A549 (cell line): ENCODE results near the gene PDK4. TPM values are rescaled to one million over a fixed set of nuclear protein-coding genes. Genes with fewer than 3 reads are reported as not detected.
"Not testable (repeated sequence)": the region's sequence is repeated elsewhere in the genome, so short reads cannot be mapped to it uniquely, and the experiment has no call there.

Experiments
- ATAC-seq, 2 experiments: fragments of 200-7000 bp in 1 of 2; fragments of >200 bp in 1 of 2; cut with Nextera tagmentation in 1 of 2; cut with Tn5 transposase in 1 of 2; 3 replicates each; pipeline versions ENCODE4 v1.8.0 to v1.9.1; 2018 to 2020; ENCODE audit warnings: mild to moderate bottlenecking in 1 of 2, moderate library complexity in 1 of 2
- CTCF ChIA-PET: fragments of 300-600 bp; sonication (Branson Sonifier 250); formaldehyde crosslinking; extraction: SDS; loops from one replicate; lab custom pipeline; 2021; ENCODE audit warnings: antibody characterized with exemption, inconsistent platforms; lab: Yijun Ruan, JAX
- POLR2A ChIA-PET: fragments of 350-600 bp; formaldehyde crosslinking; extraction: SDS; loops from one replicate; lab custom pipeline; 2021; ENCODE audit warnings: antibody characterized with exemption, inconsistent platforms; lab: Yijun Ruan, JAX
- DNase-seq, 2 experiments: peaks; one replicate each; pipeline versions ENCODE4 v3.0.0 to v3.0.0-alpha.2; 2011 to 2016; ENCODE audit warnings: low read depth in 1 of 2, low spot score in 1 of 2
- FAIRE-seq: peaks from 2 replicates; lab custom pipeline; 2011; peaks lifted over from hg19 to GRCh38; lab: Jason Lieb, UNC
- H3K27ac ChIP-seq, 2 experiments: fragments of >200 bp; sonication (Bioruptor Twin); formaldehyde crosslinking; 3 replicates each; pipeline ENCODE4 v1.5.1; 2016 to 2017
- H3K4me1 ChIP-seq: fragments of >200 bp; sonication (Bioruptor Twin); formaldehyde crosslinking; 3 replicates; pipeline ENCODE4 v1.6.1; 2016
- H3K4me2 ChIP-seq: fragments of >200 bp; sonication (Bioruptor Twin); formaldehyde crosslinking; 3 replicates; pipeline ENCODE4 v1.6.1; 2016
- H3K4me3 ChIP-seq: fragments of >200 bp; sonication (Bioruptor Twin); formaldehyde crosslinking; 3 replicates; pipeline ENCODE4 v1.5.1; 2016
- H3K9me3 ChIP-seq: fragments of >200 bp; sonication (Bioruptor Twin); formaldehyde crosslinking; 3 replicates; pipeline ENCODE4 v1.6.1; 2016
- BCL3 ChIP-seq: fragments of >200 bp; sonication (Bioruptor Twin); formaldehyde crosslinking; IDR thresholded peaks from 3 replicates; pipeline ENCODE4 v1.6.1; 2016
- CHD4 ChIP-seq: fragments of 200-600 bp; sonication (generic); IDR thresholded peaks from 2 replicates; pipeline ENCODE4 v1.6.1; 2016; ENCODE audit warnings: antibody characterized with exemption, mild to moderate bottlenecking, borderline replicate concordance
- EHMT2 ChIP-seq: fragments of 200-600 bp; sonication (generic); IDR thresholded peaks from 2 replicates; pipeline ENCODE4 v1.6.1; 2016; ENCODE audit warnings: antibody characterized with exemption, low read depth, mild to moderate bottlenecking, moderate library complexity
- EP300 ChIP-seq, 2 experiments: fragments of >200 bp; sonication (Bioruptor Twin); formaldehyde crosslinking; IDR thresholded peaks; 2 replicates in 1 of 2; 3 replicates in 1 of 2; pipeline ENCODE4 v1.6.1; 2016 to 2017
- HDAC2 ChIP-seq: fragments of 200-600 bp; sonication (generic); IDR thresholded peaks from 2 replicates; pipeline ENCODE4 v1.6.1; 2016
- HEYL ChIP-seq: fragments of 250-450 bp; sonication (Bioruptor Pico); IDR thresholded peaks from 2 replicates; pipeline ENCODE4 v1.8.0; 2021; ENCODE audit warnings: mild to moderate bottlenecking, moderate library complexity
- HMGXB4 ChIP-seq: fragments of 250-450 bp; sonication (Bioruptor Pico); IDR thresholded peaks from 2 replicates; pipeline ENCODE4 v1.5.0; 2021; ENCODE audit warnings: mild to moderate bottlenecking, moderate library complexity, borderline replicate concordance
- JUN ChIP-seq, 2 experiments: fragments of >200 bp; sonication (Bioruptor Twin); formaldehyde crosslinking; IDR thresholded peaks; 2 replicates in 1 of 2; 3 replicates in 1 of 2; pipeline ENCODE4 v1.6.1; 2016 to 2017
- JUNB ChIP-seq: fragments of >200 bp; sonication (Bioruptor Twin); formaldehyde crosslinking; IDR thresholded peaks from 2 replicates; pipeline ENCODE4 v1.6.1; 2016
- KDM5A ChIP-seq: fragments of 200-600 bp; sonication (generic); IDR thresholded peaks from 2 replicates; pipeline ENCODE4 v1.6.1; 2016; ENCODE audit warnings: antibody characterized with exemption, mild to moderate bottlenecking
- NFE2L2 ChIP-seq: fragments of 150-350 bp; conservative IDR thresholded peaks from 2 replicates; pipeline ENCODE4 v1.6.1; 2014; ENCODE audit warnings: low read length
- NPAS2 ChIP-seq: fragments of 250-450 bp; sonication (Bioruptor Pico); IDR thresholded peaks from 2 replicates; pipeline ENCODE4 v1.8.0; 2022; ENCODE audit warnings: mild to moderate bottlenecking, moderate library complexity, borderline replicate concordance
- NR3C1 ChIP-seq: fragments of >200 bp; sonication (Bioruptor Twin); formaldehyde crosslinking; IDR thresholded peaks from 3 replicates; pipeline ENCODE4 v1.6.1; 2017
- POLR2A ChIP-seq: IDR thresholded peaks from 2 replicates; pipeline ENCODE4 v1.6.1; 2012; ENCODE audit warnings: mild to moderate bottlenecking, low read length
- RAD21 ChIP-seq, 2 experiments: fragments of >200 bp in 1 of 2; sonication (Bioruptor Twin) in 1 of 2; formaldehyde crosslinking in 1 of 2; IDR thresholded peaks in 1 of 2; conservative IDR thresholded peaks in 1 of 2; 2 replicates in 1 of 2; 3 replicates in 1 of 2; pipeline ENCODE4 v1.6.1; 2012 to 2018; ENCODE audit warnings: inconsistent platforms in 1 of 2
- RCOR1 ChIP-seq: fragments of 150-350 bp; IDR thresholded peaks from 2 replicates; pipeline ENCODE4 v1.6.1; 2014; ENCODE audit warnings: antibody characterized with exemption, low read length, low read depth
- REST ChIP-seq: fragments of 200-600 bp; sonication (generic); IDR thresholded peaks from 2 replicates; pipeline ENCODE4 v1.6.1; 2016; ENCODE audit warnings: antibody characterized with exemption, mild to moderate bottlenecking, moderate library complexity
- RNF2 ChIP-seq: fragments of 200-600 bp; sonication (generic); IDR thresholded peaks from 2 replicates; pipeline ENCODE4 v1.6.1; 2016; ENCODE audit warnings: low read depth, mild to moderate bottlenecking, antibody characterized with exemption, moderate library complexity, borderline replicate concordance
- SMC3 ChIP-seq: fragments of >200 bp; sonication (Bioruptor Twin); formaldehyde crosslinking; IDR thresholded peaks from 3 replicates; pipeline ENCODE4 v1.6.1; 2018; ENCODE audit warnings: inconsistent platforms
- TFCP2L1 ChIP-seq: fragments of 250-450 bp; sonication (Bioruptor Pico); IDR thresholded peaks from 2 replicates; pipeline ENCODE4 v1.5.0; 2021; ENCODE audit warnings: mild to moderate bottlenecking
- TP53 ChIP-seq: fragments of 250-450 bp; sonication (Bioruptor Pico); IDR thresholded peaks from 2 replicates; pipeline ENCODE4 v1.5.0; 2021; ENCODE audit warnings: mild to moderate bottlenecking, moderate library complexity
- USF2 ChIP-seq: fragments of 450-650 bp; IDR thresholded peaks from 2 replicates; pipeline ENCODE4 v1.6.1; 2014; ENCODE audit warnings: antibody characterized with exemption
- ZSCAN20 ChIP-seq: fragments of 250-450 bp; sonication (Bioruptor Pico); IDR thresholded peaks from 2 replicates; pipeline ENCODE4 v1.8.0; 2022; ENCODE audit warnings: mild to moderate bottlenecking, moderate library complexity
- WGBS: methylation state at CpG from one replicate; pipeline ENCODE4 v1.1.6; 2017; ENCODE audit errors: missing lambda C conversion rate; 5-methylcytosine and 5-hydroxymethylcytosine counted together
- polyA plus RNA-seq, 4 experiments: library from polyadenylated mRNA; depleted of rRNA in 3 of 4; stranded (reverse); fragments of >200 nt; fragmentation: RNase III in 1 of 4; extraction: RNeasy Plus Mini Kit Qiagen cat#74134 plus additional on column Dnase treatment in 1 of 4; gene quantifications; 2 replicates in 3 of 4; 3 replicates in 1 of 4; pipeline ENCODE4 v1.2.3, GENCODE V29; 2011 to 2017

PDK4 gene
- polyA plus RNA-seq, 2 of the 4 experiments (the other 2 are of a cell fraction): 8.6 to 21.9 TPM

GRCh38 chr7:95605275-95605674 is 9.0 kb upstream of the PDK4 start:
- 87% methylated on average over 15 of the region's 21 CpGs for WGBS
- no peak for TF ChIP-seq RAD21 (conservative IDR thresholded peaks at IDR 0.05 in 1 of 2, IDR thresholded peaks at IDR 0.05 in 1 of 2)
- TF ChIP-seq RNF2: no peak
- TF ChIP-seq KDM5A: no peak
- no peak for TF ChIP-seq HDAC2
- no peak for TF ChIP-seq HMGXB4 (CRISPR knock-in tag)
- TF ChIP-seq TFCP2L1 (CRISPR knock-in tag): no peak
- no peak for TF ChIP-seq NFE2L2
- TF ChIP-seq CHD4: no peak
- TF ChIP-seq NPAS2 (CRISPR knock-in tag): no peak
- no peak for TF ChIP-seq BCL3
- no peak for TF ChIP-seq ZSCAN20
- TF ChIP-seq EHMT2: no peak
- TF ChIP-seq, all 56 proteins: peak for 0
- H3K27ac ChIP-seq: no peak overlapping the region
- H3K4me1 ChIP-seq: peaks cover 27% of the 10 kb centered on the region
- no peak overlapping the region for H3K4me2 ChIP-seq
- ATAC-seq (no peak), FAIRE-seq (no peak), DNase-seq (no peak)
- no peak overlapping the region for H3K4me3 ChIP-seq
- no peaks in the 10 kb centered on the region for H3K9me3 ChIP-seq
- ChIA-PET POLR2A (no interaction called here), CTCF (interaction anchor here (0.6 kb wide), 1 partner anchor 10 kb away, joined by 3 read pairs; no protein-coding TSS in a partner anchor)

- not testable (repeated sequence) for ATAC-seq
Measured at GRCh38 chr7:95604811-95605210, 8.5 kb upstream of the PDK4 start.

GRCh38 chr7:95604397-95604796 is 8.1 kb upstream of the PDK4 start:
- FAIRE-seq, DNase-seq, H3K4me3 ChIP-seq, POLR2A ChIA-PET, H3K9me3 ChIP-seq, H3K4me2 ChIP-seq, ATAC-seq, CTCF ChIA-PET, H3K27ac ChIP-seq: not testable (repeated sequence)
- H3K4me1 ChIP-seq: peaks cover 18% of the 10 kb centered on the region
- WGBS: 80% methylated on average over 2 of the region's 2 CpGs

More at GRCh38 chr7:95604811-95605210, 8.5 kb upstream of the PDK4 start:
- H3K4me1 ChIP-seq: peaks cover 22% of the 10 kb centered on the region
- H3K27ac ChIP-seq, POLR2A ChIA-PET, FAIRE-seq, H3K4me2 ChIP-seq, CTCF ChIA-PET, H3K4me3 ChIP-seq, DNase-seq, H3K9me3 ChIP-seq: not testable (repeated sequence)
- WGBS: 71% methylated on average over 3 of the region's 3 CpGs

GRCh38 chr7:95602421-95602820 is 6.1 kb upstream of the PDK4 start:
- FAIRE-seq: no peak
- POLR2A ChIA-PET: no interaction called here
- DNase-seq: no peak
- Histone ChIP-seq H3K4me2 (no peak overlapping the region), H3K9me3 (no peaks in the 10 kb centered on the region), H3K4me1 (no peaks in the 10 kb centered on the region), H3K4me3 (no peak overlapping the region), H3K27ac (no peak overlapping the region)
- ATAC-seq: no peak
- 63% methylated on average over 4 of the region's 4 CpGs for WGBS
- CTCF ChIA-PET: interaction anchor here (0.9 kb wide), 1 partner anchor 12 kb away, joined by 3 read pairs; no protein-coding TSS in a partner anchor
- TF ChIP-seq NPAS2 (CRISPR knock-in tag) (no peak), POLR2A (no peak), JUN (IDR thresholded peaks at IDR 0.05) (no peak), SMC3 (no peak), USF2 (no peak), RCOR1 (no peak), EP300 (IDR thresholded peaks at IDR 0.05) (no peak), JUNB (no peak), HEYL (CRISPR knock-in tag) (no peak), REST (no peak), NR3C1 (no peak), BCL3 (no peak), TP53 (CRISPR knock-in tag) (no peak)
